SJSA1 (cell line): ENCODE measurements around the gene YIPF5. TPM values are rescaled to one million over a fixed set of nuclear protein-coding genes. Genes with fewer than 3 reads are reported as not detected.

Experiments used
- DNase-seq, 2 experiments: peaks; one replicate each; pipeline ENCODE4 v3.0.0-alpha.2; 2015 to 2020; ENCODE audit warnings: low spot score in 2 of 2, low read depth in 1 of 2
- H3K27ac ChIP-seq: fragments of 250-450 bp; sonication (Bioruptor Pico); 2 replicates; pipeline ENCODE4 v1.5.1; 2020; ENCODE audit warnings: mild to moderate bottlenecking, moderate library complexity
- H3K27me3 ChIP-seq: fragments of 250-450 bp; sonication (Bioruptor Pico); replicated peaks from 2 replicates; pipeline ENCODE4 v1.5.1; 2020; ENCODE audit warnings: mild to moderate bottlenecking, moderate library complexity
- H3K36me3 ChIP-seq: fragments of 250-450 bp; sonication (Bioruptor Pico); 2 replicates; pipeline ENCODE4 v1.5.1; 2020; ENCODE audit warnings: mild to moderate bottlenecking
- H3K4me1 ChIP-seq: fragments of 250-450 bp; sonication (Bioruptor Pico); replicated peaks from 2 replicates; pipeline ENCODE4 v1.6.1; 2021; ENCODE audit warnings: mild to moderate bottlenecking
- H3K4me3 ChIP-seq: fragments of 250-450 bp; sonication (Bioruptor Pico); 2 replicates; pipeline ENCODE4 v1.5.1; 2020; ENCODE audit warnings: mild to moderate bottlenecking
- H3K9me3 ChIP-seq: fragments of 250-450 bp; sonication (Bioruptor Pico); replicated peaks from 2 replicates; pipeline ENCODE4 v1.5.1; 2020; ENCODE audit warnings: mild to moderate bottlenecking
- total RNA-seq: library from RNA; depleted of rRNA; stranded (reverse); fragments of >200 nt; shearing (Covaris generic); gene quantifications from 2 replicates; pipeline ENCODE4 v1.2.3, GENCODE V29; 2014

The YIPF5 gene
- total RNA-seq, 1 experiment from 2014 or later = 121 TPM

- DNase-seq = no peak
- H3K27ac ChIP-seq = no peak overlapping the region
- H3K4me3 ChIP-seq = no peak overlapping the region
- no peaks in the 10 kb centered on the region for H3K9me3 ChIP-seq
- no peaks in the 10 kb centered on the region for H3K36me3 ChIP-seq
- H3K27me3 ChIP-seq = no peaks in the 10 kb centered on the region
- peaks cover 44% of the 10 kb centered on the region for H3K4me1 ChIP-seq
Measured at GRCh38 chr5:144194144-144194543, 23.7 kb upstream of the YIPF5 start.

- no peaks in the 10 kb centered on the region for H3K9me3 ChIP-seq
- no peak overlapping the region for H3K27ac ChIP-seq
- no peaks in the 10 kb centered on the region for H3K36me3 ChIP-seq
- DNase-seq = no peak
- H3K27me3 ChIP-seq = no peaks in the 10 kb centered on the region
- H3K4me3 ChIP-seq = no peak overlapping the region
- peaks cover 47% of the 10 kb centered on the region for H3K4me1 ChIP-seq
Measured at GRCh38 chr5:144192661-144193060, 22.2 kb upstream of the YIPF5 start.

GRCh38 chr5:144191998-144192397 lies 21.5 kb upstream of the YIPF5 start:
- peaks cover 51% of the 10 kb centered on the region for H3K4me1 ChIP-seq
- H3K27ac ChIP-seq = peak overlapping the region; percentile 35; the same call in 1 of the 2 replicates

GRCh38 chr5:144191531-144191930 lies 21.1 kb upstream of the YIPF5 start:
- DNase-seq = no peak
- Histone ChIP-seq H3K27ac (peak overlapping the region; percentile 35; the same call in 1 of the 2 replicates), H3K9me3 (no peaks in the 10 kb centered on the region), H3K36me3 (no peaks in the 10 kb centered on the region), H3K4me1 (peaks cover 51% of the 10 kb centered on the region), H3K4me3 (no peak overlapping the region), H3K27me3 (no peaks in the 10 kb centered on the region)

More at GRCh38 chr5:144191998-144192397, 21.5 kb upstream of the YIPF5 start:
- H3K9me3 ChIP-seq = no peaks in the 10 kb centered on the region
- DNase-seq = peak in 1 of 2 experiments; percentile 66
- H3K36me3 ChIP-seq = no peaks in the 10 kb centered on the region
- no peak overlapping the region for H3K4me3 ChIP-seq
- no peaks in the 10 kb centered on the region for H3K27me3 ChIP-seq

- Histone ChIP-seq H3K27ac (peak overlapping the region; percentile 49), H3K36me3 (no peaks in the 10 kb centered on the region), H3K4me1 (peaks cover 51% of the 10 kb centered on the region), H3K4me3 (no peak overlapping the region), H3K27me3 (no peaks in the 10 kb centered on the region), H3K9me3 (no peaks in the 10 kb centered on the region)
- DNase-seq = peak; percentile 93 to 94
Measured at GRCh38 chr5:144189800-144190429, 19.5 kb upstream of the YIPF5 start.

- Histone ChIP-seq H3K9me3 (no peaks in the 10 kb centered on the region), H3K4me3 (no peak overlapping the region), H3K27ac (peak overlapping the region; percentile 75), H3K36me3 (no peaks in the 10 kb centered on the region), H3K27me3 (no peaks in the 10 kb centered on the region), H3K4me1 (peaks cover 51% of the 10 kb centered on the region)
- DNase-seq = peak; percentile 86 to 94
Measured at GRCh38 chr5:144187699-144188294, 17.3 kb upstream of the YIPF5 start.

GRCh38 chr5:144183254-144183889 lies 12.9 kb upstream of the YIPF5 start:
- Histone ChIP-seq H3K4me3 (no peak overlapping the region), H3K9me3 (no peaks in the 10 kb centered on the region), H3K27ac (no peak overlapping the region), H3K27me3 (no peaks in the 10 kb centered on the region), H3K36me3 (no peaks in the 10 kb centered on the region), H3K4me1 (peaks cover 13% of the 10 kb centered on the region)
- DNase-seq = peak in 1 of 2 experiments; percentile 65

GRCh38 chr5:144179226-144179625 lies 8.8 kb upstream of the YIPF5 start:
- H3K27ac ChIP-seq = no peak overlapping the region
- H3K4me3 ChIP-seq = no peak overlapping the region
- DNase-seq = no peak
- H3K9me3 ChIP-seq = no peaks in the 10 kb centered on the region
- H3K4me1 ChIP-seq = peaks cover 10% of the 10 kb centered on the region
- no peaks in the 10 kb centered on the region for H3K27me3 ChIP-seq
- no peaks in the 10 kb centered on the region for H3K36me3 ChIP-seq

- Histone ChIP-seq H3K27ac (no peak overlapping the region), H3K9me3 (no peaks in the 10 kb centered on the region)
- peak in 1 of 2 experiments; percentile 46 for DNase-seq
Measured at GRCh38 chr5:144177548-144177947, 7.1 kb upstream of the YIPF5 start.

GRCh38 chr5:144173766-144174165 lies 3.3 kb upstream of the YIPF5 start:
- Histone ChIP-seq H3K27me3 (no peaks in the 10 kb centered on the region), H3K9me3 (no peaks in the 10 kb centered on the region), H3K36me3 (peaks cover 12% of the 10 kb centered on the region), H3K4me1 (peaks cover 24% of the 10 kb centered on the region), H3K27ac (no peak overlapping the region), H3K4me3 (no peak overlapping the region)
- no peak for DNase-seq

More at GRCh38 chr5:144177548-144177947, 7.1 kb upstream of the YIPF5 start:
- H3K27me3 ChIP-seq = no peaks in the 10 kb centered on the region
- H3K4me3 ChIP-seq = no peak overlapping the region
- no peaks in the 10 kb centered on the region for H3K36me3 ChIP-seq
- H3K4me1 ChIP-seq = peaks cover 10% of the 10 kb centered on the region

- Histone ChIP-seq H3K4me1 (peaks cover 17% of the 10 kb centered on the region), H3K27me3 (no peaks in the 10 kb centered on the region), H3K4me3 (peak overlapping the region; percentile 69), H3K9me3 (no peaks in the 10 kb centered on the region), H3K27ac (peak overlapping the region; percentile 68), H3K36me3 (peaks cover 49% of the 10 kb centered on the region)
- no peak for DNase-seq
Measured at GRCh38 chr5:144169904-144170275, 569 bp downstream of the YIPF5 start.

GRCh38 chr5:144167998-144168397 lies 2.5 kb downstream of the YIPF5 start:
- Histone ChIP-seq H3K36me3 (peaks cover 68% of the 10 kb centered on the region), H3K9me3 (no peaks in the 10 kb centered on the region), H3K4me3 (no peak overlapping the region), H3K27me3 (no peaks in the 10 kb centered on the region), H3K27ac (no peak overlapping the region), H3K4me1 (peaks cover 17% of the 10 kb centered on the region)
- DNase-seq = no peak

GRCh38 chr5:144166696-144167095 lies 3.8 kb downstream of the YIPF5 start:
- Histone ChIP-seq H3K27ac (no peak overlapping the region), H3K4me3 (no peak overlapping the region), H3K36me3 (peaks cover 81% of the 10 kb centered on the region), H3K27me3 (no peaks in the 10 kb centered on the region), H3K9me3 (no peaks in the 10 kb centered on the region), H3K4me1 (peaks cover 17% of the 10 kb centered on the region)
- DNase-seq = no peak

- DNase-seq = no peak
- Histone ChIP-seq H3K9me3 (no peaks in the 10 kb centered on the region), H3K36me3 (peaks cover 81% of the 10 kb centered on the region), H3K4me1 (no peaks in the 10 kb centered on the region), H3K27me3 (no peaks in the 10 kb centered on the region), H3K27ac (no peak overlapping the region), H3K4me3 (no peak overlapping the region)
Measured at GRCh38 chr5:144162686-144163085, 7.8 kb downstream of the YIPF5 start.
